Endothelial cell of umbilical vein (primary cell): ENCODE results near the gene CALN1. TPM values are rescaled to one million over a fixed set of nuclear protein-coding genes. Genes with fewer than 3 reads are reported as not detected.

Experiments used
- BruUV-seq: library from RNA; stranded (reverse); fragments of 400-500 nt; replicated peaks from 2 replicates; lab custom pipeline; 2021; lab: Mats Ljungman, UMichigan
- CTCF ChIA-PET: fragments of 300-600, 350-600 bp; sonication (Branson Sonifier 250); formaldehyde crosslinking; loops from one replicate; lab custom pipeline; 2021; ENCODE audit warnings: antibody characterized with exemption, inconsistent platforms; lab: Charles Lee
- POLR2A ChIA-PET: fragments of 300-600, 350-600 bp; sonication (Branson Sonifier 250); formaldehyde crosslinking; loops from one replicate; lab custom pipeline; 2021; ENCODE audit warnings: antibody characterized with exemption, inconsistent platforms; lab: Charles Lee
- DNase-seq: peaks from one replicate; pipeline ENCODE4 v3.0.0-alpha.2; 2011; ENCODE audit warnings: low read depth, low spot score
- FAIRE-seq: peaks from 2 replicates; lab custom pipeline; 2011; peaks lifted over from hg19 to GRCh38; lab: Jason Lieb, UNC
- H2AFZ ChIP-seq: 2 replicates; pipeline ENCODE4 v1.6.0; 2012; ENCODE audit warnings: low read depth, low read length, control low read depth, inconsistent platforms
- H3K27ac ChIP-seq: 2 replicates; pipeline ENCODE4 v1.5.1; 2011; ENCODE audit warnings: low read depth, mild to moderate bottlenecking, control low read depth, low read length, moderate library complexity; ENCODE audit not compliant: insufficient read depth
- H3K27me3 ChIP-seq, 2 experiments: 2 replicates each; pipeline versions ENCODE4 v1.6.0 to v1.6.1; 2011; ENCODE audit warnings: low read length in 2 of 2, mixed read lengths in 1 of 2; ENCODE audit not compliant: control insufficient read depth in 2 of 2, insufficient read depth in 2 of 2
- H3K36me3 ChIP-seq, 2 experiments: 2 replicates in 1 of 2; 3 replicates in 1 of 2; pipeline ENCODE4 v1.5.1; 2011; ENCODE audit warnings: low read length in 2 of 2, mild to moderate bottlenecking in 1 of 2, moderate library complexity in 1 of 2; ENCODE audit not compliant: control insufficient read depth in 2 of 2, insufficient read depth in 2 of 2; ENCODE audit errors: extremely low read depth in 1 of 2
- H3K4me1 ChIP-seq: 3 replicates; pipeline ENCODE4 v1.5.1; 2011; ENCODE audit warnings: mild to moderate bottlenecking, low read length; ENCODE audit not compliant: control insufficient read depth, insufficient read depth; ENCODE audit errors: extremely low read depth
- H3K4me2 ChIP-seq: 2 replicates; pipeline ENCODE4 v1.6.1; 2011; ENCODE audit warnings: low read length, control low read depth, mixed read lengths; ENCODE audit not compliant: insufficient read depth
- H3K4me3 ChIP-seq, 3 experiments: fragments of 200-600 bp in 1 of 3; sonication (generic), shearing (Covaris generic) in 1 of 3; replicated peaks in 1 of 3; 2 replicates each; pipeline ENCODE4 v1.5.1; 2011 to 2016; ENCODE audit warnings: control low read depth in 3 of 3, low read length in 3 of 3, mild to moderate bottlenecking in 2 of 3, inconsistent platforms in 1 of 3, low read depth in 1 of 3, moderate library complexity in 1 of 3; ENCODE audit not compliant: insufficient read depth in 1 of 3
- H3K79me2 ChIP-seq: 2 replicates; pipeline ENCODE4 v1.6.0; 2012; ENCODE audit warnings: low read length, inconsistent platforms; ENCODE audit not compliant: control insufficient read depth, insufficient read depth
- H3K9ac ChIP-seq: replicated peaks from 2 replicates; pipeline ENCODE3; 2011; ENCODE audit warnings: low read length, control low read depth; ENCODE audit not compliant: insufficient read depth; ENCODE audit errors: extremely low read depth
- H3K9me1 ChIP-seq: replicated peaks from 3 replicates; pipeline ENCODE4 v1.6.0; 2011; ENCODE audit warnings: mild to moderate bottlenecking, low read length; ENCODE audit not compliant: control insufficient read depth, insufficient read depth; ENCODE audit errors: extremely low read depth
- H3K9me3 ChIP-seq: replicated peaks from 2 replicates; pipeline ENCODE4 v1.5.1; 2012; ENCODE audit warnings: low read length, inconsistent platforms; ENCODE audit not compliant: control insufficient read depth, insufficient read depth
- H4K20me1 ChIP-seq: replicated peaks from 2 replicates; pipeline ENCODE3; 2011; ENCODE audit warnings: mild to moderate bottlenecking, low read length; ENCODE audit not compliant: control insufficient read depth, insufficient read depth; ENCODE audit errors: extremely low read depth
- CTCF ChIP-seq, 2 donors: IDR thresholded peaks; 1 replicate in 1 of 2; 2 replicates in 1 of 2; pipeline ENCODE4 v1.5.1; 2011; ENCODE audit warnings: low read length in 2 of 2, mild to moderate bottlenecking in 2 of 2, moderate library complexity in 2 of 2, control low read depth in 1 of 2, inconsistent platforms in 1 of 2, low read depth in 1 of 2; ENCODE audit not compliant: insufficient read depth in 1 of 2; ENCODE audit errors: extremely low read depth in 1 of 2
- EZH2 ChIP-seq: IDR thresholded peaks from 2 replicates; pipeline ENCODE4 v1.6.1; 2012; ENCODE audit warnings: borderline replicate concordance, low read depth, mild to moderate bottlenecking, moderate library complexity, low read length, inconsistent platforms; ENCODE audit not compliant: severe bottlenecking
- FOS ChIP-seq: IDR thresholded peaks from 2 replicates; pipeline ENCODE4 v1.6.1; 2011; ENCODE audit warnings: mild to moderate bottlenecking, low read length, moderate library complexity, borderline replicate concordance; ENCODE audit not compliant: insufficient read depth
- GATA2 ChIP-seq: IDR thresholded peaks from 2 replicates; pipeline ENCODE4 v1.7.0; 2011; ENCODE audit warnings: low read depth, mild to moderate bottlenecking, moderate library complexity, mixed read lengths, low read length; ENCODE audit not compliant: insufficient read length, insufficient read depth
- POLR2A ChIP-seq: IDR thresholded peaks from 2 replicates; pipeline ENCODE4 v1.6.1; 2012; ENCODE audit warnings: low read depth, mild to moderate bottlenecking, control low read depth, low read length
- POLR2AphosphoS5 ChIP-seq: IDR thresholded peaks from 2 replicates; pipeline ENCODE4 v1.6.1; 2012; ENCODE audit warnings: low read depth, mild to moderate bottlenecking, control low read depth, low read length, moderate library complexity; ENCODE audit not compliant: insufficient read depth
- dilution Hi-C: fragments of 300-500 bp; cut with MboI; formaldehyde crosslinking; loops from one replicate; pipeline ENCODE4 v1.15.0; 2019; ENCODE audit warnings: low sequenced_read_pairs; ENCODE audit not compliant: extremely low pct_ligation_motif_present
- intact Hi-C: fragments of 100-400 bp; cut with micrococcal nuclease; formaldehyde crosslinking; loops from one replicate; pipeline ENCODE4 v1.10.0; 2022
- polyA plus RNA-seq, 4 experiments: library from polyadenylated mRNA; depleted of rRNA in 3 of 4; stranded (reverse) in 3 of 4; unstranded in 1 of 4; fragments of >200 nt; gene quantifications; 2 replicates each; pipeline versions ENCODE4 v1.2.1 to v1.2.3, GENCODE V29; 2011 to 2012; ENCODE audit warnings: missing spikeins in 1 of 4
- total RNA-seq: library from RNA; stranded (reverse); gene quantifications from 2 replicates; pipeline ENCODE4 v1.2.3, GENCODE V29; 2021

Gene CALN1
- total and polyA plus RNA-seq, 2 donors (not counting 3 experiments of a cell fraction or from before 2014, with no cell fraction given) = not detected

DNA sequence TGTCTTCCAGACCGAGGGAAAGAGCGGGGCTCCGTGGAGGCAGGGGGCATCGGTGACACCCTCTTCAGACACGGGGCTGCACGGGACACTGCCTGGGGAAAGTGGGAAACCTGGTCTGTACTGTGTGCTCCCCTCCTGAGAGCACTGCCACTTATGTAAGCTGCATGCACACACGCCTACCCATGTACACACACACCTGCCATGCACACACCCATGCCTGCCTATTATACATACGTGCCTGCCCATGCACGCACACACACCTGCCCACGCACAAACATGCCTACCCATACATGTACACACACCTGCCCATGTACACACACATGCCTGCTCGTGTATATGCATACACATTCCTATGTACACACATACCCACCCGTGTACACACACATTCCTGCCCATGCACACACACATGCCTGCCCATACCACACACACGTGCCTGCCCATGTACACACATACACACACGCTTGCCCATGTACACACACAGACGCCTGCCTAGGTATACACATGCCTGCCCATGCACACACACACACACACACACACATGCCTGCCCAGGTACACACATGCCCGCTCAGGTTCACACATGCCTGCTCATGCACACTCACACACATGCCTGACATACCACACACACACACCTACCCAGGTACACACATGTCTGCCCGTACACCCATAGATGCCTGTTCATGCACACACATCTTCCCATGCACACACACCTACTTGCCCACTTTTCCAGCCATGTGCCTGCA lies 35.5 kb upstream of the CALN1 start:
- Histone ChIP-seq H3K4me2 (no peak overlapping the region), H3K27ac (no peak overlapping the region), H3K4me3 (no peak overlapping the region), H3K36me3 (no peaks in the 10 kb centered on the region), H3K4me1 (no peaks in the 10 kb centered on the region), H4K20me1 (no peaks in the 10 kb centered on the region), H2AFZ (no peak overlapping the region), H3K9me3 (no peaks in the 10 kb centered on the region), H3K27me3 (no peaks in the 10 kb centered on the region), H3K9me1 (no peaks in the 10 kb centered on the region), H3K9ac (no peak overlapping the region), H3K79me2 (no peaks in the 10 kb centered on the region)
- POLR2A ChIA-PET = interaction anchor here (0.7 kb wide), 1 partner anchor 611 kb away, joined by 3 read pairs; no protein-coding TSS in a partner anchor
- no peak for FAIRE-seq
- DNase-seq = no peak
- TF ChIP-seq GATA2 (no peak), EZH2 (no peak), FOS (no peak), CTCF (IDR thresholded peaks at IDR 0.05; ENCODE audit: extremely low read depth in 1 of 2, insufficient read depth in 1 of 2, low read depth in 1 of 2, low read length in 2 of 2) (no peak), POLR2A (no peak), POLR2AphosphoS5 (no peak)
- dilution Hi-C loops = no loop called here
- no TSS peak for BruUV-seq
- CTCF ChIA-PET = no interaction called here
- intact Hi-C loops = no loop called here
